GM21528 (cell line): ENCODE data around the gene MIER2.

ENCODE experiments used
- ATAC-seq: cut with Tn5 transposase; IDR thresholded peaks from one replicate; pipeline ENCODE4 v1.9.1; 2021; ENCODE audit warnings: mild to moderate bottlenecking, moderate library complexity; ENCODE audit not compliant: unreplicated experiment, low FRiP score

MIER2 gene

DNA sequence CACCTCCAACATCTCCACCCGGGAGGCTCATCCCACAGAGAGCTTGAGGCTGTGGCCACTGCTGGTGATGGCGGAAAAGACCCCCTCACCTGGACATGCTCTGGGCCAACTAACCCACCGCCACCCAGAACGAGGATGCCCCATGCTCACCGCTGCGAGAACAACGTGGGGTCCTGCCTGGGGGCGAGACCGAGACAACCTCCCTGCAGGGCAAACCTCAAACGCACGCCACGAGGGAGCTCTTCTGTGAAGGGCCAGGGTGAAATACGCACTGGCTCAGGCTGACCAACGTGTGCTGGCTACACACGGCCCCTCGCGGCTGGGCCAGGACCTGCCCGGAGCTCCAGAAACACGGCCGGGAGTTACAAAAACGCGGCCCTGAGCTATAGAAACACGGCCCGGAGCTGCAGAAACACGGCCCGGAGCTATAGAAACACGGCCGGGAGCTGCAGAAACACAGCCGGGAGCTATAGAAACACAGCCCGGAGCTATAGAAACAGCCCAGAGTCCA, 34.4 kb downstream of the MIER2 start:
- ATAC-seq, result no peak

DNA sequence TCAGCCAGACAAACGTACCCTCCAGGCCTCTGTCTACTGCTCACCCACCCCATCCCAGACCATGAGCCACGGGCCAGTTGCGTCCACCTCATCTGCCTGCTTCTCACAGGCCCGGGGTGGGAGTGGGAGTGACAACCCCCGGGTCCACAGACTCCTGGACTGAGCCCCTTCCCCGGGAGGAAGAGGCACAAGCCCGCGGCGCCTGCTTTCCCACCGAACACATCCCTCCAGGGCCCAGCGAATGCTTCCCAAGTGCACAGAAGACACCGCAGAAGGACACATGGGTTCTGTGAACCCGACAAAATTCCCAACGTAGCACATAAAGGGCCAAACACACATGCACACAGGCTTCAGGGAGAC, 35.4 kb downstream of the MIER2 start:
- no peak for ATAC-seq

DNA sequence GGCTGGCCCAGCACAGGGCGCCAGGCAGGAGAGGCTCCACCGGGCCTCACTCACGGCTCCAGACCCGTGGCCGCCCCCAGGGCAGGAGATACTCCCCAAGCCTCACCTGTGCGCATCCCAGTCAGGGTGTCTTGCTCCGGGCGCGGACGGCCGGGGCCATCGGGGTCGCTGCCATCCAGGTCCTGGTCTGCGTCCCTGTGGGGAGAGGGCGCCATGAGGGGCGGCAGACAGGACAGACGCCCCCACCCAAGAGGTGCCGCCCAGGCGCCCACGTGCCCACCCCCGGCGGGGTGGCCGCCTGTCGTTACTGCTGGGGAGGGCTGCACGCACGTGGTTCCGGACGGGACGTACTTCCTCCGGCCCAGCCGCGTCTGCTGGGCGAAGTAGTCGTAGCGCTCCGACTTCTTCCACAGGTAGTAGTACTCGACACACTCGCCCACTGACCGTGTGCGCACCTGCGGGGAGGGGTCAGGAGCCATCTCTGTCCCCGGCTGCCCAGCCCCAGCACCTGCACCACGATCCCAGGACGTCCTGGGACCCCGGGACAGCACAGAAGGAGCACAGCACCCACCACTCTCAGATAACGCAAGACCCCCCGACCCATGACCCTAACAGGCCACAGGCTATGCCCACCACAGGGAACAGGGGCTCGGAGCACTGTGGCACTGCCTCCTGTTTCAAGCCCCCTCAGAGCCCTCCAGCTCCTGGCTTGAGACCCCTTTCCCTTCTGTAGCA, 36.0 kb downstream of the MIER2 start:
- ATAC-seq, result no peak

DNA sequence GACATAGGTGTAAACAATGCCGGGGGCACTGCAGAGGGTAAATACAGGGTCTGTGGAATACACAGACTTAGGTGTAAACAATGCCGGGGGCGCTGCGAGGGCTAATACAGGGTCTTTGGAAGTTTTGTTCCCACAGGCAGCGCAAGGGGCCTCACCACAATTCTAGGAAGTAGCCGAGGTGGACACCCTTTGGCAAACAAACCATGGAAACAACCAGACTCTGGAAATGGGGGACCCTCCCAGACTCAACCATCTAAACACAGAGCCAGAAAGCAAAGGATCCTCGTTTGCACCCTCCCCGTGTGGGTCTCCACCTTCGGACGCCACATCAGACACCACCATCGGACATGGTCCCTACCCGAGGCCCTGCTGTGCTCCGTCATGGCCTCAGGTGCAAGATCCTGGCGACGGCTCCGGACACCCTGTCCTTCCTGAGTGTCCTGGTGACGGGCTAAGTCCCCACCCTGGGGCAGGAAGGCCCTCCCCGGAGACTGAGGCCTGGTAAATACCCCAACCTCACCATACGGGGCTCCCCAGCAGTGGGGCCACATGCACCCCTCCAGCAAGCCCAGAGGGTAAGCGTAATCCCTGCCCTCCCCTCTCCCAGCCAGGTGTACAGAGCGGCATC, 36.7 kb downstream of the MIER2 start:
- ATAC-seq, result no peak

DNA sequence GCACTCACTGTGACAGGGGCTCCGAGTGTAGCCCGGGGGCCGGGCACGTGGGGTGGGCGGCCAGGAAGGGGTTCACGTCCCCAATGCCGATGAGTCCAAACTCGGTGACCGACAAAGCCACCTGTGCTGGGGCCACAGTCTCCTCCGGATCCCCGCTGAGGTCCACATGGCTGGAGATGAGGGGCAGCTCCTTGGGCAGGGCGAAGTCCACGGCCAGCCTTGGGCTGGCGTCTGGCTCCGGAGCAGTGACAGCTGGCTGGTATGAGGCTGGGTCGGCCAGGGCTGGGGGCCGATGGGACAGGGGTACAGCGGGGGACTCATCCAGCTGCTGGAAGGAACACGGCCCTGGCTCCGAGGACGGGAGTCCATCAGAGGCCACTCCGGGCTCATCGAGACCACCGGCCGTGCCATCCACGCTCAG, 37.5 kb downstream of the MIER2 start:
- ATAC-seq, result no peak

DNA sequence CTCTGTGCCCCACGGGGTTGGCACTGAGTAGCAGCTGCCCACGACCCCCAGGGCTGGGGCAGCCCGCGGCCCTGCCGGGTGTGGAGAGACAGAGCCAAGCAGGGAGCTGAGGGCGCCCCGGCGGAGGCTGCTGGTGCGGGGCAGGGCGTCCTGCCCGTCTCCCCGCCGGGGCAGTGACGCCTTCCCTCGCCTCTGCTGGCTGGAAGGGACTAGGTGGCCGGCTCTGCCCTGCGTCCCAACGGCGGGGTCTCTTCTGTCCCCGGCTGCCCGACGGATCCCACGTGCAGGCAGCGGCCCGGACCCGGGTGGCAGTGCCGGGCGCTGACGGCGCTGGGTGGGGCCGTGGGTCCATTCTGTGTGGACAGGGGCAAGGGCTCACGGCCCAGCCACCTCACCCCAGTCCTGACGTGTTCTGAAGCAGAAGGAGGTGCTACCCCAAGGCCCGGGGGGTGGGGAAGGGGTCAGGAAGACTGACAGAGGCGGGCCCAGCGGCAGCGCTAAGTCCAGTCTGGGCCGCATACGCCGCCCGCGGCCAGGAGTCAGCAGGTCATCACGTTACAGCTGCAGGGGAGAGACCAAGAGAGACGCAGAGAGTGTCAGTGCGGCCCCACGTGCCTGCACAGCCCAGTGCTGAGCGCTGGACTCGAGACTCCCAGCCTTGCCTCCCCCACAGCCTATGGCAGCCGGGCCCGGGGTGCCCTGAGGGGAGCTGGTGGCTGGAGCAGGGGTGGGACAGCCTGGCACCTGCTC, 38.3 kb downstream of the MIER2 start:
- ATAC-seq, result no peak

DNA sequence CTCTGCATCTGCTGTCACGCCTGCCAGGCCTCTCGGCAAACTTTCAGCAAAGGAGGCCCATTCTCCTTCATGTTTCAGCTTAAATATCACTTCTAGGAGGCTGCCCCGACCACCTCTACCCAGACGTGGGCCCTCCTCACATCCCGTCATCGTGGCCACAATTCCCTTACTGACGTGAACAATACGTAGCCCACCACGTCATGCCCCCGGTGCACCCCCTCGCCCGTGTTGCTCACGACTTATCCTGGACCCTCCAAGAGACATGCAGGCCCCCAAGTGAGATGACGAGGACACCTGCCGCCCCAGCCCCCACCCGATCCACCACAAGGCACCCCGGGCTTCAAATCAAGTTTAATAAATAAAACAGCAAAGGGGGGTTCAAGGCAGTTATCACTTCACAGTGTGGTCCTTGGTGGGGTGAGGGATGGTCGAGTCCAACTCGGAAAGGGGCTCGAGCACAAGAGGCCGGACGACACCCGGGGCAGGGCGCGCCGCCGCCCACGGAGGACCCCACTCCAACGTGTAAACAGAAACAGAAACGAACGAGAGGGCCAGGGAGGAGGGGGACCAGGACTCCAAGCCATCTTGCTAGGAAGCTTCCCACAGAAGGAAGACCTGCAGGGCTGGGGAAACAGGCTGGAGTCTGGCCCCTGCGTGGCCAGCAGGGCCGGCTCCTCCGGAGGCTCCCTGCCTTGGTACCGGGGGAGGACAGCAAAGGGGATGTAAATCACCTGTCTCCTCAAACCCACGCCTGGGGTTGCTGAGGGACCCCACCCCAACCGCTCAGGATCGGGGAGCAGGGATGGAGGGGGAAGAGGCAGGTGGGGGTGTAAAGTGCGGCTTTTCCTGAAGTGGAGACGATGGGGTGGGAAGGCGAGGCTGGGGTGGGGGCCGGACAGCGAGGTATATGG, 39.1 kb downstream of the MIER2 start:
- no peak for ATAC-seq

DNA sequence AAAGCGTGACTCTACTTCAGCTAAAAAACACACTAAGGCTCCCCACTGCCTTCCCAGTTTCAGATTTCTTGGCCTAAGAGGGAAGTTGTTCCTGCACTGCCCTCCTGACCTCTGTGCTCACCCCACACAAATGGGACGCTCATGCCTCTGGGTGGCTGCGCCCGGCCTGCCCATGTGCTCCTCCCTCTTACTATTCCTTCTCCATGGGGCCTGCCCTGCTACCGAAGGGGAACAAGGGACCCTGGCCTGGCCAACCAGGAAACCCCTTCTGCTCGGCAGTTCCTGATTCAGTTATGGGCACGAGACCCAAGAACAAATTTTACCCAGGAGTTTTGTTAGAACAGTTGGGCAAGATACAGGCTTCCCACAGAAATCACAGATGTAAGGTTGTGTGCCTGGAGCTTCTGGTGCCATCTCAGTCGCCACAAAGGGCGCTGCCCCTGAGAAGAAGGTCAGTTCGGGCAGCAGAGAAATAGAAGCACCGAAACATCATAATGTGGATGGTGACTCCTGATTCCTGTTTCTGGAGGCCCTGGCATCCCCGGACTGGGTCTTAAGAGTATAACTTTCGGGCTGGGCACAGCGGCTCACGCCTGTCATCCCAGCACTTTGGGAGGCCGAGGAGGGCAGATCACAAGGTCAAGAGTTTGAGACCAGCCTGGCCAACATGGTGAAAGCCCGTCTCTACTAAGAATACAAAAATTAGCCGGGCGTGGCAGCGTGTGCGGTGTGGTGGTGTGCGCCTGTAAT, 47.9 kb downstream of the MIER2 start:
- no peak for ATAC-seq

DNA sequence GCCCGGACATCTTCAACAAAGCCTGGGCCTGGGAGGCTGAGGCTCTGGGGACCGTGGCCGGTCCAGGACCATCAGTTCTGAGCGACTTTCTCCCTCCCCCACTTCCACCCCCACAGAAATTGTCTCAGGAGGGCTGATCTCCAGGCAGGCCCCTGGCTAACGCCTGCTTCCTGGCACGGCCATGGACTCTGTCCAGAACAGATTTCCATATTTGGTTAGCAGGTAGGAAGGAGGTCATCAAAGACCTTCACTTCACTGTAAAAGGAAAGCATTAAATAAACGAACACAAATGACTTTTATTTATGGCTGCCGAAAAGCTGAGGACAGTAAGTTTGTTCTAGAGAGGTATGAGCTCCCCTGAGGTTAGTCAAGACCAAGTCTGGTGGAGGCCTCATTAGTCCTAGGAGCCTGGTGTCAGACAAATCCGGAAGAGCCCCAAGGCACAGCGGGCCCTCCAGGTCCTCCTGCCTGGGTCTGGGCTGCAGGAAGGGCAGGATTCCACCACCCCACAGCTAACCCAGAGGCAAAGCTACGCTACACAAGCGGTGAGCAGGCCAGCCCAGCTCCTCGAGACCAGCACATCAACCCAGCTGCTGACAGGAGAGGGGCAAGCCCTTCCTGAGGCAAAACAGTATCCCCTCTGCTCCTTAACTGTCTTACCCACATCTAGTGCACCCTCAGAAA, 48.8 kb downstream of the MIER2 start:
- no peak for ATAC-seq

DNA sequence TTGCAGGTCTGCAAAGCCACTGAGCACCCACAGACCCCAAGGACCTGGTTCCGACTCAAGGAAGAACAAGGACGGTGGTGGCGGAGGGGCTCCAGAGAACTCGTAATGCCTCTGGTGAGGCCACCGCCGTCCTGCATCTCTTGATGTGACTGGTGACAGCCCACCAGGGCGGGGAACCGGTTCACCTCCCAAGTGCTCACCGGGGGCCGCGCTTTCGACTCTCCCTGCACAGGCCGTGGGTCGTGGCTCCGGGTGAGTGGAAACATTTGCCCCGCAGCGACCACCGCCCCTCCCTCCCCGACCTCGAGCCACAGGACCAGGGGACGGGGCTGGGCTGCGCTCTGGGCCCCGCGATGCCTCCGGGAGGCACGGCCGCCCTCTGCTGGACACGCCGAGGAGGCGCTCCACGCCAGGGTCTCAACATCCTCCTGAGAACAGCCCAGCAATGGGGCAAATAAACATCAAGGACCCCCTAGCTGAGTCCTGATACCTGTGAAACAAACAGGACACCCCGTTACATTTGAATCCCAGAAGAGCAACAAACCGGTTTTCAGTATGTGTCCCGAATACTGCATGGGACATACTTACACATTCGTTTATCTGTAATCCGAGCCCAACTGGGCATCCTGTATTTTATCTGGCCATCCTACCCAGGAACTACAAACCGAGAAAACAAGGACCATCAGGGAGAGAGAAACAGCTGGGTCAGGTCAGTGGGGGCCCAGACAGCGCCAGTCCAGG, 49.5 kb downstream of the MIER2 start:
- ATAC-seq, result no peak

DNA sequence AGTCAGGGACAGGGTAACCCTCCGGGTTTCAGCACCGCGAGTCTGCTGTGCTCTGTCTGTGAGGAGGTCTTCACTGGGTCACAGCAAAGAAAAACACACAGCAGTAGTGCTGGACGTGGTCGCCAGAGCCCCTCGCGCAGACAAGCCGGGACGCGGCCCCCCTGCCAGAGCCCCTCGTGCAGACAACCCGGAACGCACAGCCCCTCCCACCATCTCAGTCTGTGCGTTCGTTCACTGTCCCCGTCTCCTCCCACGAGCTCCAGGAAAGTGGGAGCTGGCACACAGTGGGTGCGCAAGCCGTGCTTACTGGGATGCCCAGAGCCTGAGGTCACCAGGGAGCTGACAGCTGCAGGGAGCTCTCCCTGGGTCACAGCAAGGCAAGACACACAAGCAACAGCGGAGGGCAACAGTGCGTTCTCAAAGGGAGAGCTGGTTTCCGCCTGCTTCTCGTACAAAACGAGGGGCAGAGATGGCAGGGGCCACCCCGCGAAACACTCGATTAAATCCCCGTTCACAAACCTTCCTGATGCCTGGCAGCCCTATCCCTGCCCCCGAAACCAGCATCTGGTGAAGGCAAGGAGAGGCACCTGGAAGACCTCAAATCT, 50.2 kb downstream of the MIER2 start:
- no peak for ATAC-seq

DNA sequence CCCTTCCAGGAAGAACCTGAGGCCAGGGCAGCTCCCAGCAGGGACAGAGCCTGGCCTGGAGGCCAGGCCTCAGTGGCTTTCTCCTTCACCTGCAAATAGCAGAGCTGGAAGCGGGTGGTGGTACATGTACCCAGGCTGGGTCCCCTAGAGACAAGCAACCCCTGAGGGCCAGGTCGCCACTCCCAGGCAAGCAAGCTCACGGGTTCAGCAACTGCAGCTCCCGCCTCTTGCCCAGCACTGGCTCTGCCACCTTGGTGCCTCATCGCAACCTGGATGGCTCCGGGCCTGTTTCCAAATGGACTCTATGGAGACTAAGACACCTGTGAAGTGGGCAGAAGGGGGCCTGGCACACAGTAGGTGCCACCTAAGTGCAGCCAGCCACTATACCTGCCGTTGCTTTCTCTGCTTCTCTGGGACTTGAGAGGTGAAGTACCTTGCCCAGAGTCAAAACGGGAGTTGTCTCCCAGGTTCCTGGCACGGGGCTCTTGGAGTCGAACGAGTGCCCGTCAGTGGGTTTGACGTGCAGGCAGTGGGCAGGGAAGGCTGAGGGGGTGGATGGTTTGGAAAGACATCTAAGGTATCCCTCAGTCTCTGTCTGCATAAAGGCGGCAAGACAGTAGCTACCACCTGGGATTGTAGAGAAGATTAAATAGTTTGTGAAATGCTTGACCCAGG, 51.0 kb downstream of the MIER2 start:
- ATAC-seq, result no peak

DNA sequence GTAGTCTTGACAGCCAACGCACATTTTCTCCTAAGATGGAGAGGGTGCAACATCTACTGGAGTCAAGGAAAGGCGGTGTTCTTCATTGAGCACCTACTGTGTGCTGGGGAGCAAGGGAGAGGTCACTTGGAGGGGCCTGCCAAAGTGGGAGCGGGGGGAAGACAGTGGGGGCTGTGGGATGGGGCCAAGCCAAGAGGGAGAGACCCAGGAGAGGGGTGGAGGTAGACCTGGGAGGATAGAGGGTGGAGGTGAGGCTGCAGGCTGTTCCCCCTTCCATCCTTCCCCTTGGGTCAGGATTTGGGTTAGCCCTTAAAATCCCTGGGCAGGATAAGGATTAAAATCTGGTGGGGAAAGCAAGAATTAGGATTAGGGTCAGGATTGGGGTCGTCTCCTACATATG, 51.6 kb downstream of the MIER2 start:
- no peak for ATAC-seq

DNA sequence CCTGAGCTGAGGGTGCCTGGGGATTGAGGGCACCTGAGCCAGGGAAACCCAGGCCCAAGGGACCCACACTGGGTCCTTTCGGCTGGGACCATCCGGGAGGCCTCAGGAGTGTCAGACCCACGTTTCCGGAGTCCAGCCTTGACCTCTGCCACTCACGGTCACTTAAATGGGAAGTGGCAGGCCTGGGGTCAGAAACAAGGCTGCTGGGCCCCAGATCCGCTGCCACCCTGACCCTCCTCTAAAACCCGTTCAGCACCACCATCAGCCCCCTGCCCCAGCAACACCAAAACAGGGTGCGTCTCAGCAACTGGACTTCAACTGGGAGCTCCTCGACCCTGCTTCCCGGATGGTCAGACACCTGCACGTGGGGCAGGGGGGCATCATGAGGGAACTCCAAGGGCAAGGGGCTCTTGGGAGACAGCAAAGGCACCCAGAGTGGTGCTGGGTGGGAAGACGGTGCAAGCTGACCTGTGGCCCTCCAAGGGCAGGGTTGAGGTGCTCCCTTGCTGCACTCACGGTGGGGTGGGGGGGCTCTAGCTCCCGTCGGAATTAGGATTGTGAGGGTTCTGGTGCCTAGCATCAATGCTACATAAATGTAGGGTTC, 52.2 kb downstream of the MIER2 start:
- no peak for ATAC-seq

DNA sequence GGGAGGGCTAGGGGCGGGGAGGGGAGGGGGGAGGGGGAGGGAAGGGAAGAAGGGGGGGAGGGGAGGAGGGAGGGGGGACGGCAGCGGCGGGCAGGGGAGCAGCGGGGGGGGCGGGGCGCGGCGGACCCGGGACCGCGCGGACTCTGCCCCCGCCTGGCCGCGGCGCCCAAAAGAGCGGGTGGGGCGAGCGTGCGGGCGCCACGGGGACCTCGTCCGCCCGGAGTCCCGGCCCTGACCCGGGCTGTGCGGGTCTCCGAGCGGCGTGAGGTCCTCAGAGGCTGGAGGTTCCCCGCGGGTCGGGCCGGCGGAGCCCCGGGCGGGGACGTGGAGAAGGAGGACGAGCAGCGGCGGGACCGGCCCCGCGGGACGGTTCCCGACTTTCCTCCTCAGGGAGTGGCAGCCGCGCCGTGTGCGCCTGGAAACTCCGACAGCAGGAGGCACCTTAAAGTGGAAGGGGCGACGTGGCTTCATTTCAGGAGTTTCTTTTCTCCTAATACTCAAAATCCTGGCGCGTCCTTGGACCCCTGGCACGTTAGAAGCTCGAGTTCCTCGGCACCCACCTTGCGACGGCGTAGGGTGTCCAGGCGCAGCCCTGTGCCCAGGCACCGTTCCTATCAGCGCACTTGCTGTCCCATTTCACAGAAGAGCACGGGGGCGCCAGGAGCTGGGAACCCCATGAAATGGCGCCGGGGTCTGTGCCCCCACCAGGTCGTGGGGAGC, 52.9 kb downstream of the MIER2 start:
- ATAC-seq, result no peak

DNA sequence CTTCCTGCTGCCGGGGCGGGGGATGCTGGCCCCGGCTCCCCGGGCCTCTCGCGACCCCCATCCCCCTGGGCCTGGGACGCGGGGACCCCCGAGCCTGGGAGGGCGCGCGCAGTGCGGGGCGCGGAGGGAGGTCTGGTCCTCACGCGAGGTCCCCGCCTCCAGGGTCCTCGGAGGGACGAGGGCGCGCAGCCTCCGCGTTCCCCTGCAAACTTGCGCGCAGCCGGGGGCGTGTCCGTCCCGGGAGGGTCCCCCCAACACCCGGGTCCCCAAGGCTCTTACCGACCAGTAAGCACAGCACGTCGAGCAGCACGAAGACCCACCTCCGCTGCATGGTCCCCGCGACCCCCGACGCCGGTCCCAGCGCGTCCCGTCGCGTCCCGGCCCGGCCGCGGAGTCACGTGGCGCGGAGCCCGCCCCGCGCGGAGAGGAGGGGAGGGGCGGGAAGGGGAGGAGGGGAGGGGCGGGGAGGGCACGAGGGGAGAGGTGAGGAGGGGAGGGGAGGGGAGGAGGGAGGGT, 53.5 kb downstream of the MIER2 start, which contains the start of gene PLPP2:
PLPP2 (minus strand) TSS at position 398 of the 516 bp plus-strand sequence; CDS start at position 331, 67 bp downstream.
- ATAC-seq, result no peak
